ENCODE data around the gene PREP. TPM values are rescaled to one million over a fixed set of nuclear protein-coding genes. Genes with fewer than 3 reads are reported as not detected.

The PREP gene
- total RNA-seq, 1 donor from 2014 or later, result 47.8 TPM

GRCh38 chr6:105357165-105357564, 45.7 kb downstream of the PREP start:
- peaks cover 6% of the 10 kb centered on the region for H3K4me1 Mint-ChIP-seq
- H3K27ac Mint-ChIP-seq, result peak overlapping the region; percentile 72
- H3K36me3 Mint-ChIP-seq, result peaks cover 47% of the 10 kb centered on the region
- TF ChIP-seq, protein P1, sequence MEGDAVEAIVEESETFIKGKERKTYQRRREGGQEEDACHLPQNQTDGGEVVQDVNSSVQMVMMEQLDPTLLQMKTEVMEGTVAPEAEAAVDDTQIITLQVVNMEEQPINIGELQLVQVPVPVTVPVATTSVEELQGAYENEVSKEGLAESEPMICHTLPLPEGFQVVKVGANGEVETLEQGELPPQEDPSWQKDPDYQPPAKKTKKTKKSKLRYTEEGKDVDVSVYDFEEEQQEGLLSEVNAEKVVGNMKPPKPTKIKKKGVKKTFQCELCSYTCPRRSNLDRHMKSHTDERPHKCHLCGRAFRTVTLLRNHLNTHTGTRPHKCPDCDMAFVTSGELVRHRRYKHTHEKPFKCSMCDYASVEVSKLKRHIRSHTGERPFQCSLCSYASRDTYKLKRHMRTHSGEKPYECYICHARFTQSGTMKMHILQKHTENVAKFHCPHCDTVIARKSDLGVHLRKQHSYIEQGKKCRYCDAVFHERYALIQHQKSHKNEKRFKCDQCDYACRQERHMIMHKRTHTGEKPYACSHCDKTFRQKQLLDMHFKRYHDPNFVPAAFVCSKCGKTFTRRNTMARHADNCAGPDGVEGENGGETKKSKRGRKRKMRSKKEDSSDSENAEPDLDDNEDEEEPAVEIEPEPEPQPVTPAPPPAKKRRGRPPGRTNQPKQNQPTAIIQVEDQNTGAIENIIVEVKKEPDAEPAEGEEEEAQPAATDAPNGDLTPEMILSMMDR (IDR thresholded peaks at IDR 0.05; ENCODE audit: unreplicated experiment), result no peak
- no peak overlapping the region for H3K4me3 Mint-ChIP-seq
- no peak for DNase-seq (ENCODE audit: low spot score in 2 of 2, unreplicated experiment in 2 of 2)
- no peaks in the 10 kb centered on the region for H3K27me3 Mint-ChIP-seq (ENCODE audit: low read depth)
- peaks cover 20% of the 10 kb centered on the region for H3K9me3 Mint-ChIP-seq

GRCh38 chr6:105352037-105352617, 50.8 kb downstream of the PREP start:
- Mint-ChIP-seq H3K4me1 (no peaks in the 10 kb centered on the region), H3K27ac (no peak overlapping the region), H3K9me3 (peaks cover 20% of the 10 kb centered on the region), H3K36me3 (peaks cover 48% of the 10 kb centered on the region), H3K27me3 (ENCODE audit: low read depth) (no peaks in the 10 kb centered on the region), H3K4me3 (no peak overlapping the region)
- TF ChIP-seq, protein P1 (IDR thresholded peaks at IDR 0.05; ENCODE audit: unreplicated experiment), result no peak
- DNase-seq (ENCODE audit: low spot score in 2 of 2, unreplicated experiment in 2 of 2), result no peak

- Mint-ChIP-seq H3K4me1 (peaks cover 14% of the 10 kb centered on the region), H3K4me3 (no peak overlapping the region), H3K27me3 (ENCODE audit: low read depth) (no peaks in the 10 kb centered on the region), H3K9me3 (no peaks in the 10 kb centered on the region), H3K36me3 (peaks cover 26% of the 10 kb centered on the region), H3K27ac (no peak overlapping the region)
- no peak for DNase-seq (ENCODE audit: low spot score in 2 of 2, unreplicated experiment in 2 of 2)
- TF ChIP-seq, protein P1 (IDR thresholded peaks at IDR 0.05; ENCODE audit: unreplicated experiment), result no peak
Observed at GRCh38 chr6:105348897-105349296, 54.0 kb downstream of the PREP start.

- Mint-ChIP-seq H3K4me3 (no peak overlapping the region), H3K27ac (peak overlapping the region; percentile 89), H3K9me3 (peaks cover 16% of the 10 kb centered on the region), H3K27me3 (ENCODE audit: low read depth) (no peaks in the 10 kb centered on the region), H3K4me1 (peaks cover 14% of the 10 kb centered on the region), H3K36me3 (peaks cover 35% of the 10 kb centered on the region)
- no peak for DNase-seq (ENCODE audit: low spot score in 2 of 2, unreplicated experiment in 2 of 2)
- TF ChIP-seq, protein P1 (IDR thresholded peaks at IDR 0.05; ENCODE audit: unreplicated experiment), result no peak
Observed at GRCh38 chr6:105346052-105346451, 56.8 kb downstream of the PREP start.

DNA sequence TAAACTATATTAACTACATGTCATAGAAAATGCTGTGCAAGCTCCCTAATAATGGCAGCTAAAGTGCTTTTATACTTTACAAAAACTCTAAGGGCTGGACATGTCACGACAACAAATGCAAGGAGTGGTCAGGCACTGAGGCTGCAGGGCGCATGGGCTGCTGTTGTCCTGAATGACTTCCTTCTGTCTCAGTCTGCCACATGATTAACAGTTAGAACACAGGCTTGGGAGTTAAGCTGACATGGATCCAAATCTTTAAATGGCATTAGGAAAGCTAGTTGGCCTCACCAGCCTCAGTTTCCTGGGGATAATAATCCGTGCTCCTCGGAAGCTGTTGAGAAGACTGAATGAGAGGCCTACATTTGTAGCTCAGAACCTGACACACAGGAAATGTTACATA, 57.4 kb downstream of the PREP start:
- peaks cover 38% of the 10 kb centered on the region for H3K36me3 Mint-ChIP-seq
- peak overlapping the region; percentile 69 for H3K27ac Mint-ChIP-seq
- H3K4me3 Mint-ChIP-seq, result no peak overlapping the region
- no peaks in the 10 kb centered on the region for H3K27me3 Mint-ChIP-seq (ENCODE audit: low read depth)
- H3K9me3 Mint-ChIP-seq, result peaks cover 19% of the 10 kb centered on the region
- no peak for DNase-seq (ENCODE audit: low spot score in 2 of 2, unreplicated experiment in 2 of 2)
- peaks cover 14% of the 10 kb centered on the region for H3K4me1 Mint-ChIP-seq
- TF ChIP-seq, protein P1 (IDR thresholded peaks at IDR 0.05; ENCODE audit: unreplicated experiment), result no peak
